ENCODE results near the gene TGFBR1.

TGFBR1 gene

DNA sequence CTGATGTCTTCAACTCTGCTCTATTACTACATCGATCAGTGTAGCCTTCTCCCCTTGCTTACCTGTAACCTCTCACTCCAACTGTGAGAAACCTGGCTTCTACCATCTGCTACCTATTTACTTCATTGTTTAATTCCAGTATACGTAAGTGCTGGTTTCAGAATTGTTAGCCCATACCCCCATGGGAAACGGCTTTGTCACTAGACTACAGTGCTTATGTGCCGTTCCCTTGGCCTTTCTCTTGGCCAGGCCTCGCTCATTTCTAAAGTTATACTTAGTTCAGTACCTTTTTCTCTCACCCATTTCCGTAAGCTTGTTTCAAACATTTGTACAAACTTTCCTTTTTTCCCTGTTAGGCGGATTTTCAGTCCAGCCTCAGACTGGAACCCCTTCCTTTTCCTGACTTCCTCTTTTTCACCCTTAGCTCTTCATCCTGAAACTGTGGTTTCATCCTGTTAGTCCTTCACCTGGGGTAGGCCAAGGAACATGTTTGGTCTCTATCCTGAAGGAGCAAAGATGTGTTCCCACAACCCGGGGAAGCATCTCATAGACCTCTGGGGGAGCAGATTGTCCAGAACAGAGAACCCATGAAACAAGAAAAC, 95.1 kb downstream of the TGFBR1 start:
- no peak for DNase-seq (ENCODE audit: extremely low read depth, low read depth)
- TF ChIP-seq CTCF (IDR thresholded peaks at IDR 0.05; ENCODE audit: low read depth, low read length), result no peak

DNA sequence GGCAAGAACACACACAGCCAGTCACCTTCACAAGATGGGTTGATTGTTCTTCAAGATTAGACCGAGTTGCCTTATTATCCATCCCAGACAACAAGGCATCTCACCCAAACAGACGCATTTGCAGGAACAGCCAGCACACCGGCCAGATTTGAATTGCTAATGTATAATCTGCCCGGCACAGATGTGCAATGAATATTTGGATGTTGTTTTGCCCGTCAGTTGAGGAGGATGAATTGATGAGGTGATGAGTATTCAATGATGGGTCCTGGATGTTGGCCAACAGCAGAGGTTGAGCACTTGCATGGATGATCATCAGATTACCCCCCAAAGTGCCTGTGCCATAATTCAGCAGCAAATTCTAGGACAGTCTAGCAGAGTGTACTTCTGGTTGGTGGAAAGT, 96.7 kb downstream of the TGFBR1 start:
- no peak for DNase-seq (ENCODE audit: extremely low read depth, low read depth)
- TF ChIP-seq CTCF (IDR thresholded peaks at IDR 0.05; ENCODE audit: low read depth, low read length), result no peak
